Forelimb muscle (tissue), 1 donor: ENCODE results near the gene CPLANE1. TPM values are rescaled to one million over a fixed set of nuclear protein-coding genes. Genes with fewer than 3 reads are reported as not detected.

Experiments
- DNase-seq: peaks from one replicate; pipeline ENCODE4 v3.0.0-alpha.2; 2013; ENCODE audit warnings: low read depth
- polyA plus RNA-seq: library from polyadenylated mRNA; unstranded; fragments of 120-200 nt; gene quantifications from one replicate; pipeline ENCODE4 v1.2.1, GENCODE V29; 2013; ENCODE audit not compliant: insufficient read length

Gene CPLANE1
- polyA plus RNA-seq, 1 donor, result 17.9 TPM

DNA sequence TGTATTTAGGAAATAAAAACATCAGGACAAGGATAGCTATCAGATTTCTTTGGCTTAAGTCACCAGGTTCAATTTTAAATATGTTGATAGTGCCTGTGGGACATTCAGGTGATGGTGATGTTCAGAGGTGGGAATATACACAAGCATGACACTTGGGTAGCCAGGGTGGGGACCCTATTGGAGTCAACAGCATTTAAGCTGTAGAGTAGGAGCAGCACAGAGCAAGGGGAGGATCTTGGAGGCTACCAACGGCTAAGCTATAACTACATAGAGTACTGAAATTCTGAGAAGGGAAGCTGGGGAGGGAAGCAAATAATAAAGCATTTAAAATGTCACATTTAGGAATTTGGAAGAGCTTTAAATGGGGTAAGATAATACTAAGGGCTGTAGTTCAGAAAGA lies 177.7 kb downstream of the CPLANE1 start:
- no peak for DNase-seq

DNA sequence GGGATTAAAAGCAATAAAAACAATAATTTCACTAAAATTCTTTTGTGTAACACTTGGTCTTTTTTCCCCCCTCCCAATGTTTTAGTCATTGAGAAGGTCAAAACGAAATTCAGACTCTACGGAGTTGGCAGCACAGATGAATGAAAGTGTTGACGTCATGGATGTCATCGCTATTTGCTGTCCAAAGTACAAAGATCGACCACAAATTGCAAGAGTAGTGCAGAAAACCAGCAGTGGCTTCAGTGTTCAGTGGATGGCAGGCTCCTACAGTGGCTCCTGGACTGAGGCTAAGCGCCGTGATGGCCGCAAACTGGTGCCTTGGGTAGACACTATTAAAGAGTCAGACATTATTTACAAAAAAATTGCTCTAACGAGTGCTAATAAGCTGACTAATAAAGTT lies 184.7 kb downstream of the CPLANE1 start:
- no peak for DNase-seq

- no peak for DNase-seq
Measured at GRCh38 chr5:37063739-37064138, 185.4 kb downstream of the CPLANE1 start.

DNA sequence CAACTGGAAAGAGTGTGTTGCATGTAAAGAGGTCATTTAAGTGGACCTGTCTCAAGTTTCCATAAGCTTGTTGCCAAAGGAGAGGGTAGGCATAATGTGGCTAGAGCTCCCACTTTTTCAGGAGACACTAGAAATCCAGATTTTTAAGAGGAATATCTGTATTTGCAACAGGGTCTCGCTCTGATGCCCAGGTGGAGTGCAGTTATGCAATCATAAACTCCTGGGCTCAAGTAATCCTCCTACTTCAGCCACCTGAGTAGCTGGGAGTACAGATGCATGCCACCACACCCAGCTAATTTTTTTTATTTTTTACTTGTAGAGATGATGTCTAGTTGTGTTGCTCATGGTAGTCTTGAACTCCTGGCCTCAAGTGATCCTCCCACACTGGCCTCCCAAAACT lies 189.1 kb downstream of the CPLANE1 start:
- DNase-seq, result no peak

DNA sequence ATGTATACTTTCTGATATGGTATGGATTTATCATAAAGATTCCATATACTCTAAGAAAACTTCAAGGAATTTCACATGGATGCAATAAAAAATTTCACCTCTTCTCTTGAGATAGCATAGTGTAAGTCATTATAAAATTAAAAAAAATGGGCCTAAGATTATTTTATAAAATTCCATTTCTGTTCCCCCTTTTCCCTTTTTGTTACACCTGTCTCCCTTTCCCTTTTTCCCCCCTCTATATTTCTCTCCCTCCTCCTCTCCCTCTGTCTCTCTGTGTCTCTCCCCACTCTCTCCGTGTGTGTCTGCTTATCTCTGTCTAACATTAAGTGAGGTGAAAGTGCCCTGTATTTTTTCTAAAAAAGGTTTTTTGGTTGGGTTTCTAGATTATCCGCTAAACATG lies 192.4 kb downstream of the CPLANE1 start:
- no peak for DNase-seq

Other genes starting within 250 kb of the CPLANE1 start
- gene NUP155, start 121.7 kb upstream of the CPLANE1 start, polyA plus RNA-seq, result 14.5 TPM
- gene WDR70, start 129.9 kb upstream of the CPLANE1 start, polyA plus RNA-seq, result 27.8 TPM